K562 (cell line): Measurements from ENCODE around the gene OTUD5. TPM values are rescaled to one million over a fixed set of nuclear protein-coding genes. Genes with fewer than 3 reads are reported as not detected.

Experiments used
- ARHGAP35 ChIP-seq: fragments of 450-650 bp; IDR thresholded peaks from 2 replicates; pipeline ENCODE4 v1.6.1; 2018; ENCODE audit not compliant: partially characterized antibody
- ATF1 ChIP-seq, 2 experiments: fragments of 450-650 bp in 1 of 2; IDR thresholded peaks; 2 replicates each; pipeline ENCODE4 v1.6.1; 2016; ENCODE audit warnings: missing compliant biosample characterization in 1 of 2, missing genetic modification characterization in 1 of 2
- ATF7 ChIP-seq: fragments of 450-650 bp; IDR thresholded peaks from 2 replicates; pipeline ENCODE4 v1.7.1; 2014; ENCODE audit warnings: mild to moderate bottlenecking, moderate library complexity
- CREB1 ChIP-seq, 2 experiments: sonication (generic) in 1 of 2; formaldehyde crosslinking in 1 of 2; IDR thresholded peaks; 2 replicates each; pipeline versions ENCODE4 v1.6.1 to v1.8.0; 2012 to 2022; ENCODE audit warnings: inconsistent platforms in 1 of 2, mild to moderate bottlenecking in 1 of 2, missing genetic modification reagents in 1 of 2, moderate library complexity in 1 of 2
- CTBP1 ChIP-seq: fragments of 450-650 bp; IDR thresholded peaks from 2 replicates; pipeline ENCODE4 v1.6.1; 2016; ENCODE audit warnings: borderline replicate concordance
- ELF2 ChIP-seq: fragments of 250-450 bp; sonication (Bioruptor Pico); IDR thresholded peaks from 2 replicates; pipeline ENCODE4 v1.5.0; 2021; ENCODE audit warnings: mild to moderate bottlenecking
- FOXM1 ChIP-seq, 2 experiments: fragments of 450-650 bp in 1 of 2; sonication (generic) in 1 of 2; formaldehyde crosslinking in 1 of 2; IDR thresholded peaks; 2 replicates each; pipeline versions ENCODE4 v1.6.1 to v1.9.0; 2017 to 2022; ENCODE audit warnings: low read depth in 2 of 2, mild to moderate bottlenecking in 2 of 2, missing genetic modification reagents in 1 of 2, moderate library complexity in 1 of 2
- HLTF ChIP-seq: fragments of 450-650 bp; IDR thresholded peaks from 2 replicates; pipeline ENCODE4 v1.6.1; 2016
- TAF9B ChIP-seq: fragments of 450-650 bp; IDR thresholded peaks from 2 replicates; pipeline ENCODE4 v1.6.1; 2018; ENCODE audit warnings: mild to moderate bottlenecking; ENCODE audit not compliant: partially characterized antibody
- TEAD1 ChIP-seq, 2 experiments: fragments of 450-650 bp in 1 of 2; sonication (generic) in 1 of 2; formaldehyde crosslinking; IDR thresholded peaks; 2 replicates each; pipeline versions ENCODE4 v1.4.0 to v1.8.0; 2020 to 2022; ENCODE audit warnings: mild to moderate bottlenecking in 2 of 2, missing genetic modification reagents in 1 of 2
- ZNF766 ChIP-seq: fragments of 200-800 bp; sonication (Bioruptor generic); conservative IDR thresholded peaks from 2 replicates; pipeline ENCODE4 v1.6.1; 2016; ENCODE audit warnings: missing genetic modification characterization, missing compliant biosample characterization
- polyA plus RNA-seq, 8 experiments: library from polyadenylated mRNA; depleted of rRNA in 4 of 8; stranded (reverse) in 5 of 8; unstranded in 3 of 8; fragments of >200 nt; fragmentation: Nextera tagmentation in 2 of 8; fragmentation: Illumina TruSeq in 1 of 8; extraction: Ambion mirVana in 2 of 8; extraction: Trizol in 1 of 8; gene quantifications; 2 replicates each; pipeline versions ENCODE4 v1.2.1 to v1.2.3, GENCODE V29; 2011 to 2014; ENCODE audit warnings: inconsistent platforms in 1 of 8, missing spikeins in 1 of 8
- total RNA-seq, 7 experiments: library from RNA; depleted of rRNA in 6 of 7; stranded (reverse); fragments of >200 nt in 6 of 7; fragmentation: Illumina TruSeq in 2 of 7; extraction: Trizol in 2 of 7; gene quantifications; 2 replicates each; pipeline versions ENCODE4 v1.2.1 to v1.2.3, GENCODE V29; 2011 to 2021; ENCODE audit warnings: low replicate concordance in 1 of 7
- TF ChIP-seq, protein P1 (sequence below): fragments of 450-650 bp; IDR thresholded peaks from 2 replicates; pipeline ENCODE4 v1.6.1; 2016
- TF ChIP-seq, protein P2 (sequence below): fragments of 450-650 bp; IDR thresholded peaks from 2 replicates; pipeline ENCODE4 v1.6.1; 2018; ENCODE audit not compliant: partially characterized antibody
- TF ChIP-seq, protein P3 (sequence below), 2 experiments: IDR thresholded peaks in 1 of 2; conservative IDR thresholded peaks in 1 of 2; 2 replicates each; pipeline ENCODE4 v1.6.1; 2016; ENCODE audit warnings: low read depth in 2 of 2, mild to moderate bottlenecking in 1 of 2, missing compliant biosample characterization in 1 of 2, missing genetic modification characterization in 1 of 2, moderate library complexity in 1 of 2
- TF ChIP-seq, protein P4 (sequence below): fragments of 450-650 bp; IDR thresholded peaks from 2 replicates; pipeline ENCODE4 v1.6.1; 2016; ENCODE audit warnings: mild to moderate bottlenecking

The OTUD5 gene
- total and polyA plus RNA-seq, 9 of the 15 experiments (the other 6 are each of a cell fraction or from before 2014, with no cell fraction given) = 3.6 to 102 (median 59.0) TPM

DNA sequence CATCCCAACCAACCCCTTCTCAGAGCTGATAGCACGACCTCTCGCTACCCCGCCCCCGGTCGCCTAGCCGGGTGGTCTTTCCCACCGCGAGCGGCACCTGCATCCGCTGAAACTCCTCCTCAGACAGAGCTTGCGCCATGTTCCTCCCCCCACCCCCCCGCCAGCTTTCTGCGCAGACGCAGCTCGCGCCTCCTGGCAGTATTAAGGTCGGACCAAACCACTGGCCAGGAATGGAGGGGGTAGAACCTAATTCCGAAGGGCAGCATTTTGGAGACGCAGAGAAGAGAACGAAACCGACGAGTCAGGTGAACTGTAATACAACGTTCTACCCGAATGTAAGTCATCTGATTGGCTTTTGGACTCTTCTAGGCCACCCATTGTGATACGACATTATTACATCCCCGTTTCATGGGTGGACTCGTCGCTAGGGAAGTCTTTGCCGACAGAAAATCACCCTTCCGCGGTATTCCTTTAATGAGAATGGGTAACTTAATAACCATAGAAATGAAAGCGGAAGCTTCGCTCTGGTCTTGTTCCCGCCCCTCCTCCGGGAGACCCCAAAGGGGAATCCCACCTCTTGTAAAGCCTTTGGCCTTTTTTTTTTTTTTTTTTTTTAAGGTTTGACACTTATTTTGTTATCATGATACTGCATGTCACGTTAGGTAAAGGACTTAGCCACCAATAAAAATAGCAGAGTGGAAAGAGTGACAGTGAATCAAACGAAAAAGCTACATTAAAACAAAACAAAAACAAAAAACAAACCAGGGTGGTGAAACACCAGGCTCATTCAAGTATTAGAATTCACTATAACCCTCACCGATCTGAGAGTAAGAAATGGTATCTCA, 44.9 kb upstream of the OTUD5 start, which contains the start of gene GRIPAP1 (continued):
- TF ChIP-seq CTBP1 = no peak
- TF ChIP-seq, protein P1, sequence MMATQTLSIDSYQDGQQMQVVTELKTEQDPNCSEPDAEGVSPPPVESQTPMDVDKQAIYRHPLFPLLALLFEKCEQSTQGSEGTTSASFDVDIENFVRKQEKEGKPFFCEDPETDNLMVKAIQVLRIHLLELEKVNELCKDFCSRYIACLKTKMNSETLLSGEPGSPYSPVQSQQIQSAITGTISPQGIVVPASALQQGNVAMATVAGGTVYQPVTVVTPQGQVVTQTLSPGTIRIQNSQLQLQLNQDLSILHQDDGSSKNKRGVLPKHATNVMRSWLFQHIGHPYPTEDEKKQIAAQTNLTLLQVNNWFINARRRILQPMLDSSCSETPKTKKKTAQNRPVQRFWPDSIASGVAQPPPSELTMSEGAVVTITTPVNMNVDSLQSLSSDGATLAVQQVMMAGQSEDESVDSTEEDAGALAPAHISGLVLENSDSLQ = peak; percentile 36; the same call in 1 of the 2 replicates
- TF ChIP-seq ELF2 (CRISPR knock-in tag) = no peak
- TF ChIP-seq ATF7 = peak; percentile 99
- TF ChIP-seq ARHGAP35 = no peak
- TF ChIP-seq TAF9B = peak; percentile 98
- TF ChIP-seq CREB1 (IDR thresholded peaks at IDR 0.05) = 0 out of 2 replicates have a peak, but pooled peaks have one; percentile 15
- TF ChIP-seq CREB1 (CRISPR knock-in tag; IDR thresholded peaks at IDR 0.05) = no peak
- TF ChIP-seq, protein P2, sequence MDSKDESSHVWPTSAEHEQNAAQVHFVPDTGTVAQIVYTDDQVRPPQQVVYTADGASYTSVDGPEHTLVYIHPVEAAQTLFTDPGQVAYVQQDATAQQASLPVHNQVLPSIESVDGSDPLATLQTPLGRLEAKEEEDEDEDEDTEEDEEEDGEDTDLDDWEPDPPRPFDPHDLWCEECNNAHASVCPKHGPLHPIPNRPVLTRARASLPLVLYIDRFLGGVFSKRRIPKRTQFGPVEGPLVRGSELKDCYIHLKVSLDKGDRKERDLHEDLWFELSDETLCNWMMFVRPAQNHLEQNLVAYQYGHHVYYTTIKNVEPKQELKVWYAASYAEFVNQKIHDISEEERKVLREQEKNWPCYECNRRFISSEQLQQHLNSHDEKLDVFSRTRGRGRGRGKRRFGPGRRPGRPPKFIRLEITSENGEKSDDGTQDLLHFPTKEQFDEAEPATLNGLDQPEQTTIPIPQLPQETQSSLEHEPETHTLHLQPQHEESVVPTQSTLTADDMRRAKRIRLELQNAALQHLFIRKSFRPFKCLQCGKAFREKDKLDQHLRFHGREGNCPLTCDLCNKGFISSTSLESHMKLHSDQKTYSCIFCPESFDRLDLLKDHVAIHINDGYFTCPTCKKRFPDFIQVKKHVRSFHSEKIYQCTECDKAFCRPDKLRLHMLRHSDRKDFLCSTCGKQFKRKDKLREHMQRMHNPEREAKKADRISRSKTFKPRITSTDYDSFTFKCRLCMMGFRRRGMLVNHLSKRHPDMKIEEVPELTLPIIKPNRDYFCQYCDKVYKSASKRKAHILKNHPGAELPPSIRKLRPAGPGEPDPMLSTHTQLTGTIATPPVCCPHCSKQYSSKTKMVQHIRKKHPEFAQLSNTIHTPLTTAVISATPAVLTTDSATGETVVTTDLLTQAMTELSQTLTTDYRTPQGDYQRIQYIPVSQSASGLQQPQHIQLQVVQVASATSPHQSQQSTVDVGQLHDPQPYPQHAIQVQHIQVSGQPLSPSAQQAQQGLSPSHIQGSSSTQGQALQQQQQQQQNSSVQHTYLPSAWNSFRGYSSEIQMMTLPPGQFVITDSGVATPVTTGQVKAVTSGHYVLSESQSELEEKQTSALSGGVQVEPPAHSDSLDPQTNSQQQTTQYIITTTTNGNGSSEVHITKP = peak; percentile 100
- peak; percentile 46 to 87; a peak in 2 of 4 replicates for TF ChIP-seq TEAD1 (CRISPR knock-in tag; IDR thresholded peaks at IDR 0.05)
- TF ChIP-seq, protein P3, sequence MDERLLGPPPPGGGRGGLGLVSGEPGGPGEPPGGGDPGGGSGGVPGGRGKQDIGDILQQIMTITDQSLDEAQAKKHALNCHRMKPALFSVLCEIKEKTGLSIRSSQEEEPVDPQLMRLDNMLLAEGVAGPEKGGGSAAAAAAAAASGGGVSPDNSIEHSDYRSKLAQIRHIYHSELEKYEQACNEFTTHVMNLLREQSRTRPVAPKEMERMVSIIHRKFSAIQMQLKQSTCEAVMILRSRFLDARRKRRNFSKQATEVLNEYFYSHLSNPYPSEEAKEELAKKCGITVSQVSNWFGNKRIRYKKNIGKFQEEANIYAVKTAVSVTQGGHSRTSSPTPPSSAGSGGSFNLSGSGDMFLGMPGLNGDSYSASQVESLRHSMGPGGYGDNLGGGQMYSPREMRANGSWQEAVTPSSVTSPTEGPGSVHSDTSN (CRISPR knock-in tag; IDR thresholded peaks at IDR 0.05; ENCODE audit: low read depth) = no peak
- TF ChIP-seq, protein P3 (tag; conservative IDR thresholded peaks at IDR 0.05; ENCODE audit: low read depth) = no peak
- 0 out of 2 replicates have a peak, but pooled peaks have one; percentile 8 for TF ChIP-seq ZNF766 (CRISPR knock-in tag)
- peak; percentile 57; the same call in 1 of the 2 replicates for TF ChIP-seq FOXM1 (IDR thresholded peaks at IDR 0.05; ENCODE audit: low read depth)
- no peak for TF ChIP-seq FOXM1 (CRISPR knock-in tag; IDR thresholded peaks at IDR 0.05; ENCODE audit: low read depth)
- TF ChIP-seq, protein P4, sequence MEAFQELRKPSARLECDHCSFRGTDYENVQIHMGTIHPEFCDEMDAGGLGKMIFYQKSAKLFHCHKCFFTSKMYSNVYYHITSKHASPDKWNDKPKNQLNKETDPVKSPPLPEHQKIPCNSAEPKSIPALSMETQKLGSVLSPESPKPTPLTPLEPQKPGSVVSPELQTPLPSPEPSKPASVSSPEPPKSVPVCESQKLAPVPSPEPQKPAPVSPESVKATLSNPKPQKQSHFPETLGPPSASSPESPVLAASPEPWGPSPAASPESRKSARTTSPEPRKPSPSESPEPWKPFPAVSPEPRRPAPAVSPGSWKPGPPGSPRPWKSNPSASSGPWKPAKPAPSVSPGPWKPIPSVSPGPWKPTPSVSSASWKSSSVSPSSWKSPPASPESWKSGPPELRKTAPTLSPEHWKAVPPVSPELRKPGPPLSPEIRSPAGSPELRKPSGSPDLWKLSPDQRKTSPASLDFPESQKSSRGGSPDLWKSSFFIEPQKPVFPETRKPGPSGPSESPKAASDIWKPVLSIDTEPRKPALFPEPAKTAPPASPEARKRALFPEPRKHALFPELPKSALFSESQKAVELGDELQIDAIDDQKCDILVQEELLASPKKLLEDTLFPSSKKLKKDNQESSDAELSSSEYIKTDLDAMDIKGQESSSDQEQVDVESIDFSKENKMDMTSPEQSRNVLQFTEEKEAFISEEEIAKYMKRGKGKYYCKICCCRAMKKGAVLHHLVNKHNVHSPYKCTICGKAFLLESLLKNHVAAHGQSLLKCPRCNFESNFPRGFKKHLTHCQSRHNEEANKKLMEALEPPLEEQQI = no peak; the same call in 1 of the 2 replicates
- TF ChIP-seq ATF1 (CRISPR knock-in tag; IDR thresholded peaks at IDR 0.05) = no peak
- TF ChIP-seq ATF1 (tag; IDR thresholded peaks at IDR 0.05) = peak; percentile 39
- TF ChIP-seq HLTF = no peak
